ENCODE measurements around the gene GMDS. TPM values are rescaled to one million over a fixed set of nuclear protein-coding genes. Genes with fewer than 3 reads are reported as not detected.

GMDS gene
- total RNA-seq, 1 experiment from 2014 or later: 35.0 TPM

DNA sequence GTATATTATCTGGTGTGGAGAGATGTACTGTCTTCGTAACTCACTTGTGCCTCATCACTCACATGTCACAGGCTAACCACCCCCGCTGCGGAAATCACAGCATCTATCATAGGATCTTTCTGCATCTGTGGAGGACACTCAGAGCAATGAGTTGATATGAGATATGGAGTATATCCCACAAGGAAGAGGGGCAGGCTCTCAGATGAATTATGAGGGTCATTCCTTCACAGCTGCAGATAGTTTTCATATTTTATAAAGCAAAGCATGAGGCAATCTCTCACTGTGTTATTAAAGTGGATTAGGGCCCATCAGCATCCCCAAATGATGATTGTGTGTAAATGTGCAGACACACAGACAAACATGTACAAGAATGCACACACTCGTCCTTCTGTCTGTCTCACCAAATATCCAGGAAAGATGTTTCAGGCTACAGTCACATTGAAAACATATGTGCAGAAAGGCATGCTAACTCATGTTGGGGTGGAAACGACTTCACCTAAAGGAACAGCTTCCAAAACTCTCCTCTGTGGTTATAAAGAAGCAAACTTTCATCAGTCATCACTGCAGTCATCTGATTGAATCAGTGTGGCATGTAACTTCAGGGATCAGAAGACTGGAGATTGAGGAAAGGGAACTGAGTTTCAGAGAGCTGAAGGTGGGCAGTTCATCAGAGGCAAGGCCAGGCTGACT lies 471.0 kb downstream of the GMDS start:
- peaks cover 4% of the 10 kb centered on the region for H3K4me1 Mint-ChIP-seq
- DNase-seq (ENCODE audit: low spot score) (no peak), ATAC-seq (no peak)
- H3K27ac Mint-ChIP-seq: no peak overlapping the region; the same call in 1 of the 2 replicates
- no peaks in the 10 kb centered on the region for H3K9me3 Mint-ChIP-seq
- CTCF ChIA-PET: no interaction called here
- H3K27me3 Mint-ChIP-seq (ENCODE audit: low read depth): no peaks in the 10 kb centered on the region
- H3K4me3 Mint-ChIP-seq: no peak overlapping the region
- POLR2A ChIA-PET: no interaction called here
- no peaks in the 10 kb centered on the region for H3K36me3 Mint-ChIP-seq
- TF ChIP-seq PRRX2 (CRISPR knock-in tag; IDR thresholded peaks at IDR 0.05): no peak
- no peak for TF ChIP-seq SMAD4 (CRISPR knock-in tag; IDR thresholded peaks at IDR 0.05)
- TF ChIP-seq NR1H2 (CRISPR knock-in tag; IDR thresholded peaks at IDR 0.05): no peak
- TF ChIP-seq, protein P1, sequence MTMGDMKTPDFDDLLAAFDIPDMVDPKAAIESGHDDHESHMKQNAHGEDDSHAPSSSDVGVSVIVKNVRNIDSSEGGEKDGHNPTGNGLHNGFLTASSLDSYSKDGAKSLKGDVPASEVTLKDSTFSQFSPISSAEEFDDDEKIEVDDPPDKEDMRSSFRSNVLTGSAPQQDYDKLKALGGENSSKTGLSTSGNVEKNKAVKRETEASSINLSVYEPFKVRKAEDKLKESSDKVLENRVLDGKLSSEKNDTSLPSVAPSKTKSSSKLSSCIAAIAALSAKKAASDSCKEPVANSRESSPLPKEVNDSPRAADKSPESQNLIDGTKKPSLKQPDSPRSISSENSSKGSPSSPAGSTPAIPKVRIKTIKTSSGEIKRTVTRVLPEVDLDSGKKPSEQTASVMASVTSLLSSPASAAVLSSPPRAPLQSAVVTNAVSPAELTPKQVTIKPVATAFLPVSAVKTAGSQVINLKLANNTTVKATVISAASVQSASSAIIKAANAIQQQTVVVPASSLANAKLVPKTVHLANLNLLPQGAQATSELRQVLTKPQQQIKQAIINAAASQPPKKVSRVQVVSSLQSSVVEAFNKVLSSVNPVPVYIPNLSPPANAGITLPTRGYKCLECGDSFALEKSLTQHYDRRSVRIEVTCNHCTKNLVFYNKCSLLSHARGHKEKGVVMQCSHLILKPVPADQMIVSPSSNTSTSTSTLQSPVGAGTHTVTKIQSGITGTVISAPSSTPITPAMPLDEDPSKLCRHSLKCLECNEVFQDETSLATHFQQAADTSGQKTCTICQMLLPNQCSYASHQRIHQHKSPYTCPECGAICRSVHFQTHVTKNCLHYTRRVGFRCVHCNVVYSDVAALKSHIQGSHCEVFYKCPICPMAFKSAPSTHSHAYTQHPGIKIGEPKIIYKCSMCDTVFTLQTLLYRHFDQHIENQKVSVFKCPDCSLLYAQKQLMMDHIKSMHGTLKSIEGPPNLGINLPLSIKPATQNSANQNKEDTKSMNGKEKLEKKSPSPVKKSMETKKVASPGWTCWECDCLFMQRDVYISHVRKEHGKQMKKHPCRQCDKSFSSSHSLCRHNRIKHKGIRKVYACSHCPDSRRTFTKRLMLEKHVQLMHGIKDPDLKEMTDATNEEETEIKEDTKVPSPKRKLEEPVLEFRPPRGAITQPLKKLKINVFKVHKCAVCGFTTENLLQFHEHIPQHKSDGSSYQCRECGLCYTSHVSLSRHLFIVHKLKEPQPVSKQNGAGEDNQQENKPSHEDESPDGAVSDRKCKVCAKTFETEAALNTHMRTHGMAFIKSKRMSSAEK (CRISPR knock-in tag; IDR thresholded peaks at IDR 0.05; ENCODE audit: borderline replicate concordance): no peak
- TF ChIP-seq, protein P2, sequence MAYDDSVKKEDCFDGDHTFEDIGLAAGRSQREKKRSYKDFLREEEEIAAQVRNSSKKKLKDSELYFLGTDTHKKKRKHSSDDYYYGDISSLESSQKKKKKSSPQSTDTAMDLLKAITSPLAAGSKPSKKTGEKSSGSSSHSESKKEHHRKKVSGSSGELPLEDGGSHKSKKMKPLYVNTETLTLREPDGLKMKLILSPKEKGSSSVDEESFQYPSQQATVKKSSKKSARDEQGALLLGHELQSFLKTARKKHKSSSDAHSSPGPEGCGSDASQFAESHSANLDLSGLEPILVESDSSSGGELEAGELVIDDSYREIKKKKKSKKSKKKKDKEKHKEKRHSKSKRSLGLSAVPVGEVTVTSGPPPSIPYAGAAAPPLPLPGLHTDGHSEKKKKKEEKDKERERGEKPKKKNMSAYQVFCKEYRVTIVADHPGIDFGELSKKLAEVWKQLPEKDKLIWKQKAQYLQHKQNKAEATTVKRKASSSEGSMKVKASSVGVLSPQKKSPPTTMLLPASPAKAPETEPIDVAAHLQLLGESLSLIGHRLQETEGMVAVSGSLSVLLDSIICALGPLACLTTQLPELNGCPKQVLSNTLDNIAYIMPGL (CRISPR knock-in tag; IDR thresholded peaks at IDR 0.05): no peak

DNA sequence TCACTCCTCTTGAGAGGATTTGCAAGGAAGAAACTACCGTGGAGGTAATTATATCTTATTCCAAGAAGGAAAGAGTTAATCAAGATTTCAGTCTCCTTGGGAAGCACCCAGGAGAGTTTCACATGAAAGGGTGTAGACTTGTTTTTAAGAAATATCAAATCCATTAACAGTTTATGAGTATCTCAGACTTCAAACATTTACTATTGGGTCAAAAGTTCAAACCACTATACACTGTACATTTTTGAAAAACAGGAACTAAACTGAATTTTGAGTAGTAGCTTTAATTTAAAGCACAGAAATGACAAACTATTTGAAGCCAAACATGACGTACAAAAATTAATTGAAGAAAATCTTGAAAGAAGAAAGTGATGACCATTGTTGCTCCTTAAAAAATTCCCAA lies 471.7 kb downstream of the GMDS start:
- ChIA-PET POLR2A (no interaction called here), CTCF (no interaction called here)
- Mint-ChIP-seq H3K36me3 (no peaks in the 10 kb centered on the region), H3K27me3 (ENCODE audit: low read depth) (no peaks in the 10 kb centered on the region), H3K4me1 (peaks cover 4% of the 10 kb centered on the region), H3K27ac (no peak overlapping the region), H3K9me3 (no peaks in the 10 kb centered on the region), H3K4me3 (no peak overlapping the region)
- ATAC-seq (no peak), DNase-seq (ENCODE audit: low spot score) (no peak)
- TF ChIP-seq ZNF138 (CRISPR knock-in tag; conservative IDR thresholded peaks at IDR 0.05) (no peak), SP1 (CRISPR knock-in tag; conservative IDR thresholded peaks at IDR 0.05) (no peak), ATF1 (CRISPR knock-in tag; IDR thresholded peaks at IDR 0.05) (no peak), ZNF232 (CRISPR knock-in tag; IDR thresholded peaks at IDR 0.05) (no peak), TCF7 (CRISPR knock-in tag; IDR thresholded peaks at IDR 0.05; ENCODE audit: low read depth) (no peak)
- TF ChIP-seq, protein P3, sequence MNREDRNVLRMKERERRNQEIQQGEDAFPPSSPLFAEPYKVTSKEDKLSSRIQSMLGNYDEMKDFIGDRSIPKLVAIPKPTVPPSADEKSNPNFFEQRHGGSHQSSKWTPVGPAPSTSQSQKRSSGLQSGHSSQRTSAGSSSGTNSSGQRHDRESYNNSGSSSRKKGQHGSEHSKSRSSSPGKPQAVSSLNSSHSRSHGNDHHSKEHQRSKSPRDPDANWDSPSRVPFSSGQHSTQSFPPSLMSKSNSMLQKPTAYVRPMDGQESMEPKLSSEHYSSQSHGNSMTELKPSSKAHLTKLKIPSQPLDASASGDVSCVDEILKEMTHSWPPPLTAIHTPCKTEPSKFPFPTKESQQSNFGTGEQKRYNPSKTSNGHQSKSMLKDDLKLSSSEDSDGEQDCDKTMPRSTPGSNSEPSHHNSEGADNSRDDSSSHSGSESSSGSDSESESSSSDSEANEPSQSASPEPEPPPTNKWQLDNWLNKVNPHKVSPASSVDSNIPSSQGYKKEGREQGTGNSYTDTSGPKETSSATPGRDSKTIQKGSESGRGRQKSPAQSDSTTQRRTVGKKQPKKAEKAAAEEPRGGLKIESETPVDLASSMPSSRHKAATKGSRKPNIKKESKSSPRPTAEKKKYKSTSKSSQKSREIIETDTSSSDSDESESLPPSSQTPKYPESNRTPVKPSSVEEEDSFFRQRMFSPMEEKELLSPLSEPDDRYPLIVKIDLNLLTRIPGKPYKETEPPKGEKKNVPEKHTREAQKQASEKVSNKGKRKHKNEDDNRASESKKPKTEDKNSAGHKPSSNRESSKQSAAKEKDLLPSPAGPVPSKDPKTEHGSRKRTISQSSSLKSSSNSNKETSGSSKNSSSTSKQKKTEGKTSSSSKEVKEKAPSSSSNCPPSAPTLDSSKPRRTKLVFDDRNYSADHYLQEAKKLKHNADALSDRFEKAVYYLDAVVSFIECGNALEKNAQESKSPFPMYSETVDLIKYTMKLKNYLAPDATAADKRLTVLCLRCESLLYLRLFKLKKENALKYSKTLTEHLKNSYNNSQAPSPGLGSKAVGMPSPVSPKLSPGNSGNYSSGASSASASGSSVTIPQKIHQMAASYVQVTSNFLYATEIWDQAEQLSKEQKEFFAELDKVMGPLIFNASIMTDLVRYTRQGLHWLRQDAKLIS (CRISPR knock-in tag; IDR thresholded peaks at IDR 0.05; ENCODE audit: borderline replicate concordance): no peak
- TF ChIP-seq, protein P4, sequence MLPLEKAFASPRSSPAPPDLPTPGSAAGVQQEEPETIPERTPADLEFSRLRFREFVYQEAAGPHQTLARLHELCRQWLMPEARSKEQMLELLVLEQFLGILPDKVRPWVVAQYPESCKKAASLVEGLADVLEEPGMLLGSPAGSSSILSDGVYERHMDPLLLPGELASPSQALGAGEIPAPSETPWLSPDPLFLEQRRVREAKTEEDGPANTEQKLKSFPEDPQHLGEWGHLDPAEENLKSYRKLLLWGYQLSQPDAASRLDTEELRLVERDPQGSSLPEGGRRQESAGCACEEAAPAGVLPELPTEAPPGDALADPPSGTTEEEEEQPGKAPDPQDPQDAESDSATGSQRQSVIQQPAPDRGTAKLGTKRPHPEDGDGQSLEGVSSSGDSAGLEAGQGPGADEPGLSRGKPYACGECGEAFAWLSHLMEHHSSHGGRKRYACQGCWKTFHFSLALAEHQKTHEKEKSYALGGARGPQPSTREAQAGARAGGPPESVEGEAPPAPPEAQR (CRISPR knock-in tag; IDR thresholded peaks at IDR 0.05): no peak

Measured in WTC11 (cell line).